Adrenal gland (tissue), 12 donors: ENCODE measurements around the gene INPP4B. TPM values are rescaled to one million over a fixed set of nuclear protein-coding genes. Genes with fewer than 3 reads are reported as not detected.

Source experiments
- DNase-seq, 7 donors: peaks; one replicate each; pipeline ENCODE4 v3.0.0-alpha.2; 2019 to 2020
- H3K27ac ChIP-seq, 5 donors: fragments of 200-600 bp; sonication (generic) in 4 of 5; 1 replicate in 3 of 5; 2 replicates in 2 of 5; pipeline versions ENCODE4 v1.5.1 to v1.8.0; 2016 to 2020; ENCODE audit warnings: mild to moderate bottlenecking in 1 of 5
- H3K27me3 ChIP-seq: fragments of 200-600 bp; 2 replicates; pipeline ENCODE4 v1.8.0; 2021
- H3K36me3 ChIP-seq, 2 donors: fragments of 200-600 bp; replicated peaks in 1 of 2; 1 replicate in 1 of 2; 2 replicates in 1 of 2; pipeline versions ENCODE4 v1.5.1 to v1.8.0; 2018 to 2022
- H3K4me1 ChIP-seq, 2 donors: fragments of 200-600 bp; replicated peaks in 1 of 2; 1 replicate in 1 of 2; 2 replicates in 1 of 2; pipeline versions ENCODE4 v1.5.1 to v1.8.0; 2018 to 2021
- H3K4me3 ChIP-seq, 4 donors: fragments of 200-600 bp; sonication (generic) in 3 of 4; one replicate each; pipeline ENCODE4 v1.5.1; 2016 to 2018
- H3K9me3 ChIP-seq, 3 donors: fragments of 200-600 bp; sonication (generic) in 1 of 3; replicated peaks in 1 of 3; 1 replicate in 2 of 3; 2 replicates in 1 of 3; pipeline versions ENCODE4 v1.5.1 to v1.8.0; 2016 to 2021
- POLR2A ChIP-seq, 2 donors: fragments of 450-650 bp; IDR thresholded peaks; one replicate each; pipeline ENCODE4 v1.6.1; 2017; ENCODE audit warnings: antibody characterized with exemption in 2 of 2, mild to moderate bottlenecking in 2 of 2, moderate library complexity in 1 of 2
- WGBS, 4 donors: extraction: QIAGEN DNeasy Blood & Tissue Kit in 2 of 4; methylation state at CpG; one replicate each; pipeline versions ENCODE4 v1.1.5 to v1.1.7; 2013 to 2017; 5-methylcytosine and 5-hydroxymethylcytosine counted together
- intact Hi-C, 2 donors: fragments of 100-400 bp; cut with DNase I; formaldehyde crosslinking; loops; one replicate each; pipeline versions ENCODE4 v1.14.1 to v1.15.0; 2022 to 2023
- polyA plus RNA-seq, 3 donors: library from polyadenylated mRNA; stranded (reverse); fragments of 200-250 nt in 2 of 3; fragments of 350-450 nt in 1 of 3; fragmentation: Illumina TruSeq in 1 of 3; extraction: RNeasy Lipid Tissue Mini Kit (QIAGEN cat#74804) in 1 of 3; gene quantifications; one replicate each; pipeline ENCODE4 v1.2.3, GENCODE V29; 2013 to 2014
- total RNA-seq, 9 donors: library from RNA; depleted of rRNA in 4 of 9; stranded (reverse); fragments of >200 nt in 4 of 9; fragments of 120-200 nt in 1 of 9; fragmentation: NEBNext Ultra II Directional in 1 of 9; extraction: Animal tissue kit (Norgen Biotek cat#: 25700) in 1 of 9; gene quantifications; one replicate each; pipeline versions ENCODE4 v1.1.0 to v1.2.4, GENCODE V29; 2013 to 2023
- TF ChIP-seq, protein P1 (sequence below), 6 experiments: fragments of 450-650 bp in 4 of 6; fragments of 200-600 bp in 2 of 6; sonication (generic) in 1 of 6; IDR thresholded peaks; 1 replicate in 5 of 6; 2 replicates in 1 of 6; pipeline versions ENCODE4 v1.5.1 to v1.8.0; 2016 to 2021; ENCODE audit warnings: antibody characterized with exemption in 6 of 6, mild to moderate bottlenecking in 2 of 6, moderate library complexity in 1 of 6
- donor health status: healthy with polysubstance abuse.
- donor health status: Bipolar disorder and iron deficiency.
- donor health status: DM: yes; HTN: yes; CAD: no.
- donor health status: DM: no; HTN: no; CAD: no.
- donor health status: DM: no; HTN: no; CAD: no.
- donor health status: DM: yes; HTN: yes; CAD: no.

INPP4B gene
- total and polyA plus RNA-seq, 12 donors, result 2.2 to 21.6 (median 11.8) TPM

- no peaks in the 10 kb centered on the region for H3K27me3 ChIP-seq
- no peaks in the 10 kb centered on the region for H3K9me3 ChIP-seq
- DNase-seq, result peak in 4 of 7 donors; percentile 17 to 23 (median 19)
- H3K36me3 ChIP-seq, result no peaks in the 10 kb centered on the region
- intact Hi-C loops, result loop anchor here in 1 of 2 donors (10.0 kb wide), 2 partner anchors 491 to 721 kb away; no protein-coding TSS in a partner anchor
- H3K4me3 ChIP-seq, result peak overlapping the region; percentile 18 to 51 (median 42)
- peak overlapping the region in 2 of 5 donors; percentile 17 to 45 for H3K27ac ChIP-seq
- H3K4me1 ChIP-seq, result peaks cover 11 to 14% of the 10 kb centered on the region in 2 donors
- TF ChIP-seq POLR2A (IDR thresholded peaks at IDR 0.05), result no peak
- TF ChIP-seq, protein P1, sequence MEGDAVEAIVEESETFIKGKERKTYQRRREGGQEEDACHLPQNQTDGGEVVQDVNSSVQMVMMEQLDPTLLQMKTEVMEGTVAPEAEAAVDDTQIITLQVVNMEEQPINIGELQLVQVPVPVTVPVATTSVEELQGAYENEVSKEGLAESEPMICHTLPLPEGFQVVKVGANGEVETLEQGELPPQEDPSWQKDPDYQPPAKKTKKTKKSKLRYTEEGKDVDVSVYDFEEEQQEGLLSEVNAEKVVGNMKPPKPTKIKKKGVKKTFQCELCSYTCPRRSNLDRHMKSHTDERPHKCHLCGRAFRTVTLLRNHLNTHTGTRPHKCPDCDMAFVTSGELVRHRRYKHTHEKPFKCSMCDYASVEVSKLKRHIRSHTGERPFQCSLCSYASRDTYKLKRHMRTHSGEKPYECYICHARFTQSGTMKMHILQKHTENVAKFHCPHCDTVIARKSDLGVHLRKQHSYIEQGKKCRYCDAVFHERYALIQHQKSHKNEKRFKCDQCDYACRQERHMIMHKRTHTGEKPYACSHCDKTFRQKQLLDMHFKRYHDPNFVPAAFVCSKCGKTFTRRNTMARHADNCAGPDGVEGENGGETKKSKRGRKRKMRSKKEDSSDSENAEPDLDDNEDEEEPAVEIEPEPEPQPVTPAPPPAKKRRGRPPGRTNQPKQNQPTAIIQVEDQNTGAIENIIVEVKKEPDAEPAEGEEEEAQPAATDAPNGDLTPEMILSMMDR (IDR thresholded peaks at IDR 0.05), result no peak
- WGBS, 4 donors, result 4 to 6% (median 5%) methylated on average over 18 to 43 of the region's 43 CpGs
These were observed 601 bp downstream of the INPP4B start for GRCh38 chr4:142845293-142846107.

- WGBS, 4 donors, result 53 to 76% (median 65%) methylated on average over 1 of the region's 1 CpG
- no peak overlapping the region for H3K27ac ChIP-seq
- intact Hi-C loops, result loop anchor here in 1 of 2 donors (5.0 to 10.0 kb wide), 3 partner anchors 362 to 720 kb away; no protein-coding TSS in a partner anchor
These were observed 1.3 kb downstream of the INPP4B start for GRCh38 chr4:142844782-142845181.

GRCh38 chr4:142840516-142841123, 5.5 kb downstream of the INPP4B start:
- 73 to 91% (median 83%) methylated on average over 1 of the region's 1 CpG for WGBS, 4 donors
- intact Hi-C loops, result loop anchor here in 1 of 2 donors (5.0 to 10.0 kb wide), 3 partner anchors 358 to 716 kb away; no protein-coding TSS in a partner anchor

More at GRCh38 chr4:142844782-142845181, 1.3 kb downstream of the INPP4B start:
- no peak for DNase-seq
- Histone ChIP-seq H3K9me3 (no peaks in the 10 kb centered on the region), H3K4me1 (peaks cover 11 to 14% of the 10 kb centered on the region in 2 donors), H3K4me3 (peak overlapping the region in 1 of 4 donors; percentile 18), H3K36me3 (no peaks in the 10 kb centered on the region), H3K27me3 (no peaks in the 10 kb centered on the region)
- TF ChIP-seq, protein P1 (IDR thresholded peaks at IDR 0.05), result no peak
- TF ChIP-seq POLR2A (IDR thresholded peaks at IDR 0.05), result no peak

More at GRCh38 chr4:142840516-142841123, 5.5 kb downstream of the INPP4B start:
- Histone ChIP-seq H3K27me3 (no peaks in the 10 kb centered on the region), H3K36me3 (no peaks in the 10 kb centered on the region), H3K4me3 (no peak overlapping the region), H3K27ac (no peak overlapping the region), H3K4me1 (peaks cover 5 to 10% of the 10 kb centered on the region in 2 donors), H3K9me3 (no peaks in the 10 kb centered on the region)
- TF ChIP-seq POLR2A (IDR thresholded peaks at IDR 0.05), result no peak
- TF ChIP-seq, protein P1 (IDR thresholded peaks at IDR 0.05), result peak; percentile 38 to 70 (median 46)
- no peak for DNase-seq
